PC-3 (cell line): ENCODE results near the gene DYNLT4.

Experiments used
- CTCF ChIP-seq: fragments of 300-600 bp; sonication (generic); conservative IDR thresholded peaks from 2 replicates; pipeline ENCODE4 v1.5.1; 2017; ENCODE audit warnings: antibody characterized with exemption, low read depth, mild to moderate bottlenecking, low read length
- EZH2 ChIP-seq: fragments of 300-600 bp; sonication (generic); IDR thresholded peaks from one replicate; pipeline ENCODE4 v1.6.1; 2017; ENCODE audit warnings: antibody characterized with exemption, mild to moderate bottlenecking, low read length; ENCODE audit not compliant: unreplicated experiment

- no peak for TF ChIP-seq CTCF
- TF ChIP-seq EZH2, result no peak
These were observed 24.4 kb upstream of the DYNLT4 start for GRCh38 chr1:44831516-44831915.
